ENCODE results near the gene ENTR1. TPM values are rescaled to one million over a fixed set of nuclear protein-coding genes. Genes with fewer than 3 reads are reported as not detected.

The ENTR1 gene
- total RNA-seq, 1 donor from 2014 or later, result 57.9 TPM

DNA sequence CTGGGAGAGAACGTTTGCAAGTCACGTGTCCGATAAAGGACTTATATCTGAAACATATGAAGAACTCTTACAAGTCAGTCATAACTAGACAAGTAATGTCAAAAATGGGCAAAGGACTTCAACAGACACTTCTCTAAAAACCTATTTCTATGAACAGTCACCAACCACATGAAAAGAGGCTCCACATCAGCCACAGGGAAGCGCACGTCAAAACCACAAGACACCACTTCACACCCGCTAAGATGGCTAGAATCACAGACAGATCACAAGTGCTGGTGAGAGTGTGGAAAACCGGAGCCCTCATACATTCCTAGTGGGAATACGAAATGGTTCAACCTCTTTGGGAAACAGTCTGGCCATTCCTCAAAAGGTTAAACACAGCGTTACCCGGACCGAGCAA lies 25.4 kb downstream of the ENTR1 start:
- H3K9me3 Mint-ChIP-seq (ENCODE audit: unreplicated experiment), result no peaks in the 10 kb centered on the region
- no peaks in the 10 kb centered on the region for H3K4me1 Mint-ChIP-seq (ENCODE audit: unreplicated experiment)
- H3K36me3 Mint-ChIP-seq (ENCODE audit: unreplicated experiment), result peaks cover 32% of the 10 kb centered on the region
- TF ChIP-seq, protein P1, sequence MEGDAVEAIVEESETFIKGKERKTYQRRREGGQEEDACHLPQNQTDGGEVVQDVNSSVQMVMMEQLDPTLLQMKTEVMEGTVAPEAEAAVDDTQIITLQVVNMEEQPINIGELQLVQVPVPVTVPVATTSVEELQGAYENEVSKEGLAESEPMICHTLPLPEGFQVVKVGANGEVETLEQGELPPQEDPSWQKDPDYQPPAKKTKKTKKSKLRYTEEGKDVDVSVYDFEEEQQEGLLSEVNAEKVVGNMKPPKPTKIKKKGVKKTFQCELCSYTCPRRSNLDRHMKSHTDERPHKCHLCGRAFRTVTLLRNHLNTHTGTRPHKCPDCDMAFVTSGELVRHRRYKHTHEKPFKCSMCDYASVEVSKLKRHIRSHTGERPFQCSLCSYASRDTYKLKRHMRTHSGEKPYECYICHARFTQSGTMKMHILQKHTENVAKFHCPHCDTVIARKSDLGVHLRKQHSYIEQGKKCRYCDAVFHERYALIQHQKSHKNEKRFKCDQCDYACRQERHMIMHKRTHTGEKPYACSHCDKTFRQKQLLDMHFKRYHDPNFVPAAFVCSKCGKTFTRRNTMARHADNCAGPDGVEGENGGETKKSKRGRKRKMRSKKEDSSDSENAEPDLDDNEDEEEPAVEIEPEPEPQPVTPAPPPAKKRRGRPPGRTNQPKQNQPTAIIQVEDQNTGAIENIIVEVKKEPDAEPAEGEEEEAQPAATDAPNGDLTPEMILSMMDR (IDR thresholded peaks at IDR 0.05), result no peak
- H3K27me3 Mint-ChIP-seq (ENCODE audit: unreplicated experiment), result no peaks in the 10 kb centered on the region
- no peak for DNase-seq (ENCODE audit: extremely low spot score, unreplicated experiment)
- H3K27ac Mint-ChIP-seq (ENCODE audit: unreplicated experiment), result no peak overlapping the region
- no peak overlapping the region for H3K4me3 Mint-ChIP-seq (ENCODE audit: unreplicated experiment)

DNA sequence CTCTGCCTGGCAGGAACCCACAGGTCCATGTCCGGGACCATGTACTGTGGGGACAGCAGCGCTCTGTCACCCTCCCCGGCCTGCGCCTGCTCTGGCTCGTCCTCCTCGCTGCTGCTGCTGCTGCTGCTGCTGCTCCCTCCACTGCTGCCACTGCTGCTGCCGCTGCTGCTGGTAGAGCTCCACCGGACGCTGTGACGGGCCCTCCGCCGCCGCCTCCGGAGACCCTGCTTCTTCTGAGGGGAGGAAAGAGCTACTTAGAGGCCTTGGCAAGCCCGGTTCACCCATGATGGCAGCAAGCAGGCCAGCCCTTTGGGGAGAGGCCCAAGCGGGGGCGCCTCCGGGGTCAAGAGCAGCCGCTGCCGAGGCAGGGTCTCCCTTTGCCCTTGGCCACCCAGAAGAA lies 27.0 kb downstream of the ENTR1 start:
- H3K4me1 Mint-ChIP-seq (ENCODE audit: unreplicated experiment), result no peaks in the 10 kb centered on the region
- peaks cover 27% of the 10 kb centered on the region for H3K36me3 Mint-ChIP-seq (ENCODE audit: unreplicated experiment)
- TF ChIP-seq, protein P1 (IDR thresholded peaks at IDR 0.05), result no peak
- no peak overlapping the region for H3K27ac Mint-ChIP-seq (ENCODE audit: unreplicated experiment)
- no peaks in the 10 kb centered on the region for H3K27me3 Mint-ChIP-seq (ENCODE audit: unreplicated experiment)
- H3K9me3 Mint-ChIP-seq (ENCODE audit: unreplicated experiment), result no peaks in the 10 kb centered on the region
- H3K4me3 Mint-ChIP-seq (ENCODE audit: unreplicated experiment), result no peak overlapping the region
- no peak for DNase-seq (ENCODE audit: extremely low spot score, unreplicated experiment)

DNA sequence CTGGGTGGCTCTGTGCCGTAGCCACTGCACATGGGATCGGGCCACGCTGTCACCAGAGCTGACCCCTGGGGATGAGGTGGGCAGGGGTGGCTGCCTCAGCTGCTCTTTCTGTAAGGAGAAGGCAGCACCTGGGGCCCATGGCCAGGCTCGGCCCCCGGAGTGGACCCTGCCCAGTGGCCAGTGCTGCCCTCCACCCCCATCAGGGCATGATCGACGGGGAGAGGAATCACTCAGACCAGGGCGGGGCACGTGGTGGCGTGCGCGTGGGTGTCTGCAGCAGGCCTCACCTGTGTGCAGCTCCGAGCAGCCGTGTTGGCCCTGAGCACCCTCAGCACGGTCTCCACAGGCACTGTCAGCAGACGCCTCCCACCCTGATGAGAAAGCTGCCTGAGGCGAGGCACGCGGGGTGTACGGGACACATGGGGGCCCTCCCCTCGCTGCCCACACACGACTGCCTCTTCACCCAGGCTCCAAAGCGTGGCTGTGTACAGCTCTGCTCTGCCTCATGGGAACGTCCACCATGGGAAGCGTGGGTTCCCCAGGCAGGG lies 28.4 kb downstream of the ENTR1 start:
- Mint-ChIP-seq H3K4me1 (ENCODE audit: unreplicated experiment) (no peaks in the 10 kb centered on the region), H3K9me3 (ENCODE audit: unreplicated experiment) (no peaks in the 10 kb centered on the region), H3K27me3 (ENCODE audit: unreplicated experiment) (no peaks in the 10 kb centered on the region), H3K36me3 (ENCODE audit: unreplicated experiment) (peaks cover 22% of the 10 kb centered on the region), H3K4me3 (ENCODE audit: unreplicated experiment) (no peak overlapping the region), H3K27ac (ENCODE audit: unreplicated experiment) (no peak overlapping the region)
- TF ChIP-seq, protein P1 (IDR thresholded peaks at IDR 0.05), result no peak
- DNase-seq (ENCODE audit: extremely low spot score, unreplicated experiment), result no peak

DNA sequence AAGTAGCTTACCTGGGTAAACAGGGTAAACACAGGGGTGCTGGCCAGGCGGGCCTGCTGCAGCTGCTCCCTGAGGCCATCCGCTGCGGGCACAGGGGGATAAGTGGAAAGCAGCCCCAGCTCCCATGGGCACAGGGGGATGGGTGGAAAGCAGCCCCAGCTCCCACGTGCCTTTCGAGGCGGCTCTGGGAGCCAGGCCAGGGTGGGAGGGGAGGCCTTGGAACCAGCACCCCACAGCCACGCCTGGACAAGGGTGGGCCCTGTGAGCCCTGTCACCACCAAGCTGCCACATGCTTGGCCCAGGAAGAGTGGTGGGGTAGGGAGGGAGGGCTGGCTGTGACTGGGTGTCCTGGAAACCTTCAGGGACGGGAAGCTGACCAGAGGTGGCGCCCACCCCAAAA lies 29.1 kb downstream of the ENTR1 start:
- Mint-ChIP-seq H3K27me3 (ENCODE audit: unreplicated experiment) (no peaks in the 10 kb centered on the region), H3K36me3 (ENCODE audit: unreplicated experiment) (peaks cover 21% of the 10 kb centered on the region), H3K9me3 (ENCODE audit: unreplicated experiment) (no peaks in the 10 kb centered on the region), H3K27ac (ENCODE audit: unreplicated experiment) (no peak overlapping the region), H3K4me3 (ENCODE audit: unreplicated experiment) (no peak overlapping the region), H3K4me1 (ENCODE audit: unreplicated experiment) (no peaks in the 10 kb centered on the region)
- DNase-seq (ENCODE audit: extremely low spot score, unreplicated experiment), result no peak
- TF ChIP-seq, protein P1 (IDR thresholded peaks at IDR 0.05), result no peak

DNA sequence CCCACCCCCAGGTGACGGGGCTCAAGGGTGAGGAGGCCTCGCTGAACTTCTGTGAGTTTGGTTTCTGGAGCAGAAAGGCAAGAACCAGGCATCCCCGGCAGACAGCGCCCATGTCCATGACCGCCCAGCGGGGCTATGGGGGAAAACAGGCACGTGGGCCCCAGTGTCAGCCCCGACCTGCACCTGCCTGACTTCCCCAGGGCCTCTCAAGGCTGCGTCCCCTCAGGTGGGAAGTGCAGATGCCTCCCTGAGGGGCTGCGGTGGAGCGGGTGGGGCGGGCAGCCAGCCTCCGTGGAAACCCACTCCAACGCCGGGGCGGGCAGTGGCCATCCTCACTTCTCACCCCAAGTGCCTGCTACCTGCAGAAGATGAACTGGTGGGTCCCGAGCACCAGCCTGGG lies 30.0 kb downstream of the ENTR1 start:
- no peaks in the 10 kb centered on the region for H3K27me3 Mint-ChIP-seq (ENCODE audit: unreplicated experiment)
- no peak for DNase-seq (ENCODE audit: extremely low spot score, unreplicated experiment)
- no peaks in the 10 kb centered on the region for H3K9me3 Mint-ChIP-seq (ENCODE audit: unreplicated experiment)
- TF ChIP-seq, protein P1 (IDR thresholded peaks at IDR 0.05), result no peak
- no peak overlapping the region for H3K4me3 Mint-ChIP-seq (ENCODE audit: unreplicated experiment)
- H3K4me1 Mint-ChIP-seq (ENCODE audit: unreplicated experiment), result no peaks in the 10 kb centered on the region
- H3K36me3 Mint-ChIP-seq (ENCODE audit: unreplicated experiment), result peaks cover 15% of the 10 kb centered on the region
- H3K27ac Mint-ChIP-seq (ENCODE audit: unreplicated experiment), result no peak overlapping the region
